HUES6 (cell line): Measurements from ENCODE around the gene FOXRED1.
"Not testable (repeated sequence)": the region's sequence is repeated elsewhere in the genome, so short reads cannot be mapped to it uniquely, and the experiment has no call there.

Experiments used
- H3K27ac ChIP-seq: 2 replicates; pipeline ENCODE4 v1.7.0; 2013; ENCODE audit warnings: low read depth, mild to moderate bottlenecking, low read length, inconsistent platforms
- H3K27me3 ChIP-seq: 2 replicates; pipeline ENCODE4 v1.6.1; 2013; ENCODE audit warnings: low read length; ENCODE audit not compliant: control insufficient read depth, insufficient read depth
- H3K36me3 ChIP-seq: 2 replicates; pipeline ENCODE4 v1.6.1; 2013; ENCODE audit warnings: low read length; ENCODE audit not compliant: control insufficient read depth, insufficient read depth
- H3K4me1 ChIP-seq: 2 replicates; pipeline ENCODE4 v1.6.1; 2013; ENCODE audit warnings: low read length; ENCODE audit not compliant: control insufficient read depth, insufficient read depth
- H3K4me3 ChIP-seq: 2 replicates; pipeline ENCODE4 v1.5.1; 2013; ENCODE audit warnings: low read depth, low read length
- H3K9ac ChIP-seq: one replicate; pipeline ENCODE4 v1.6.1; 2013; ENCODE audit warnings: mild to moderate bottlenecking, low read length
- H3K9me3 ChIP-seq: 2 replicates; pipeline ENCODE4 v1.6.1; 2013; ENCODE audit warnings: low read depth, low read length; ENCODE audit not compliant: control insufficient read depth, insufficient read depth

FOXRED1 gene

DNA sequence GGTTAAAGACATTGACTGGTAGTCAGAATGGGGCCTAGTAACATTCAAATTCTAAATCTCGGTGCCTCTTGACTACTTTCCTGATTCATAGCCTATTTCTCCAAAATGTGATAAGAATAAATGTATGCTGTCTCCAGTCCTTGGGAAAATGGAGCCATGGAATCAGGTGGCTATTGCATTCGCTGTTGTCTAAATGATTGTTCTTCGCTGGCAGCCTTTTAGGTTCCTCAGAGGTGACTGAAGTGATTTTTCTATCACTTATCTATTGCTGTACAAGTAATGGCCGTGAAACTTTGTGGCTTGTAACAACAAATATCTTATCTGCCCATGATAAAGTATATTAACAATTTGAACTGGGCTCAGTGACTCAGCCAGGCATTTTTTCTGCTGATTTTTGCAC lies 15.7 kb upstream of the FOXRED1 start:
- Histone ChIP-seq H3K4me1 (no peaks in the 10 kb centered on the region), H3K9me3 (no peaks in the 10 kb centered on the region), H3K27me3 (no peaks in the 10 kb centered on the region), H3K36me3 (peaks cover 73% of the 10 kb centered on the region), H3K9ac (no peak overlapping the region), H3K27ac (no peak overlapping the region), H3K4me3 (no peak overlapping the region)

DNA sequence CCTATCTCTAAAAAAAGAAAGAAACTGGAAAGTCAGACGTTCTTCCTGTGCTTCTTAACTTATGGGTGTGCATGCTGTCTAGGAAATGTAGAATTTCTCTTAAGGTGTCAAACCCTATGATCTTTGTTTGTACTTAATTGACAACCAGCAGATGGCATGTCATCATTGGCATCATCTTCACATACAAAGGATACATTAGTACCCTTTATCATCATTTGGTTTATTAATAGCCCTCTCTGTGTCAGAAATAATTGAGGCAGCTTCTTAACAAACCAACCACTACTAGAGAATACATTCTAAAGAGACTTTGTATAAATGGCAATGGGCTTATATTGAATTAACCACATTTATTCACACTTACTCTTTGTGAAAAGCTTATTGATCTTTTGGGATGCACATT lies 14.1 kb upstream of the FOXRED1 start:
- Histone ChIP-seq H3K4me1 (no peaks in the 10 kb centered on the region), H3K9me3 (no peaks in the 10 kb centered on the region), H3K27me3 (no peaks in the 10 kb centered on the region), H3K4me3 (no peak overlapping the region), H3K9ac (no peak overlapping the region), H3K36me3 (peaks cover 77% of the 10 kb centered on the region), H3K27ac (no peak overlapping the region)

DNA sequence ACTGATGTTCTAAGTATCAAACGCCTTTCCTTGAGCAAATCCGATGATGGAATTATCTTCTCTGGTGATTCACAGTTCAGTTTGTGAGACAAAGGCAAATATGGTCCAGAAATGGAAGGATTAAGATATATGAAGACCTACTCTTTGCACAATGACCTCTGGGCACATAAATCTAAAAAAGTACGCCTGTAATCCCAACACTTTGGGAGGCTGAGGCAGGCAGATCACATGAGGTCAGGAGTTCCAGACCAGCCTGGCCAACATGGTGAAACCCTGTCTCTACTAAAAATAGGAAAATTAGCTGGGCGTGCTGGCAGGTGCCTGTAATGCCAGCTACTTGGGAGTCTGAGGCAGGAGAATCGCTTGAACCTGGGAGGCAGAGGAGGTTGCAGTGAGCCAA lies 13.4 kb upstream of the FOXRED1 start:
- H3K4me3 ChIP-seq, H3K27me3 ChIP-seq, H3K27ac ChIP-seq, H3K9me3 ChIP-seq, H3K9ac ChIP-seq, H3K4me1 ChIP-seq: not testable (repeated sequence)
- H3K36me3 ChIP-seq, result peaks cover 78% of the 10 kb centered on the region

DNA sequence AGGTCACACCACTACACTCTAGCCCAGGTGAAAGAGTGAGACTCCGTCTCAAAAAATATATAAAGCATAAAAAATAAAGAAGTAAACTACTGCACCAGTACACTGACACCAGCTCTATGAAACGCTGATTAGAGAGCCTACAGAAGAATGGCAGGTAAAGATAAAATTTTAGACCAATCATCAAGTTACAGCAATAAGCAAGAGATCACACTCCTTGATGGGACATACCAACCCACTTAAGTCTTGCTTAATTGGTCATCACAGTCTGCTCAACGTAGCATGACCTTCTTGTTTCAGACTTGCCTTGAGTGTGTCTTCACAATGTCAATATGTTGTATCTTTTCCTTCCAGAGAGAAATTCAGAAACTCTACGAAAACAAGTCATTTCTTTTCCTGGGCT lies 12.7 kb upstream of the FOXRED1 start:
- Histone ChIP-seq H3K27ac (no peak overlapping the region), H3K27me3 (no peaks in the 10 kb centered on the region), H3K9me3 (no peaks in the 10 kb centered on the region), H3K36me3 (peaks cover 76% of the 10 kb centered on the region), H3K4me3 (no peak overlapping the region), H3K9ac (no peak overlapping the region), H3K4me1 (no peaks in the 10 kb centered on the region)

DNA sequence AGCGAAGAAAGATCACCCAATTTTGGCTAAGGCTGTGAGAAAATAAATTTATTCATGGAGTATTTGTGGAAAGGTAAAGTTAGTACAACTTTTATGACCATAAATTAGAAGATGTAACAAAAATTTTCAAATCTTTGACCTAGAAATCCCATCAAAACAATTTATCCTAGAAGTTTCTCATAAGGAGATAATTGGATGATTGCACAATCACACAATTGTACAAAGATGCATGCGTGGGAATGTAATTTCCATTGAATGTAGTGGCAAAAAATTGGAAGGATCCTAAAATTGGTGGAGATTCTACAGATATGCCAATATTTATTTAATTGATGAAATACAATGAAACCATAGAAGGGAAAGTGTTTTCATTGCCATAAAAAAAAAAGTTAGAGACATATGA lies 11.8 kb upstream of the FOXRED1 start:
- H3K36me3 ChIP-seq, result peaks cover 82% of the 10 kb centered on the region
- no peak overlapping the region for H3K27ac ChIP-seq
- H3K27me3 ChIP-seq, result no peaks in the 10 kb centered on the region
- H3K4me1 ChIP-seq, result no peaks in the 10 kb centered on the region
- no peak overlapping the region for H3K9ac ChIP-seq
- no peak overlapping the region for H3K4me3 ChIP-seq
- no peaks in the 10 kb centered on the region for H3K9me3 ChIP-seq

DNA sequence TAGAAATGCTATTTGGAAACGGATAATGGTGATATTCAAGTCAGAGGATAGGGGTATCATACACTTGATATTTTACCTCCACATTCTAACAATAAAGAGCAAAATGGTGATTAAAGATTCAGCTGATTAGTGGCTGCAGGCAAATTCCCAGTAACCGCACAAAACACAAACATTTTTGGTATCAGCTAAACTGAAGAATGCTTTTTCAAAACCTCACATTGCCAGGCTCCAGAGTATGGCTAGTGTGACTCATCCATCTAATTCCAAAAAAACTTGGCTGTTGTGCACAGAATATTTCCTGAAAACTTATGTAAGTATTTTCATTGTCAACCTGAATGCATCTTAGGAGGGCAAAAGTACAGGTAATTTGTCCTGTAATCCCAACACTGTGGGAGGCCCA lies 11.2 kb upstream of the FOXRED1 start:
- Histone ChIP-seq H3K27ac (no peak overlapping the region), H3K9ac (no peak overlapping the region), H3K27me3 (no peaks in the 10 kb centered on the region), H3K4me1 (no peaks in the 10 kb centered on the region), H3K9me3 (no peaks in the 10 kb centered on the region), H3K36me3 (peaks cover 82% of the 10 kb centered on the region), H3K4me3 (no peak overlapping the region)

DNA sequence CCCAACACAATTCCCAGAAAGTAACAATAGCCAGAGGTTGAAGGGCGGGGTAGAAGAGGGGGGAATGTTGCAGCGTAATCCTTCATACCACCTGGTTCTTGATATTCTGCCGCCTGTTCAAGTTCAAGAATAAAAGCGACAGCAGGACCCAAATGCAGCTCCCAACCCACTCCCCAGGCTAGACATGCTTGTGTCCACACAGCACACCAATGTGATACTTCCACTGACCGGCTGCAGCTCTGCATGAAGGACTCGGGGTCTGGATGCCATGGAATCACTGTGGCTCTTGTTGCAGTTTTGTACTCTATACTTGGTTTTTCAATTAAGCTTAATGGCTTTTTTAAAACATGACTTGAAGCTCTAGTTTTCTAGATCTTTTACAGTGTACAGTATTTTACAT lies 6.7 kb upstream of the FOXRED1 start:
- Histone ChIP-seq H3K4me1 (no peaks in the 10 kb centered on the region), H3K9ac (no peak overlapping the region), H3K36me3 (peaks cover 88% of the 10 kb centered on the region), H3K27ac (no peak overlapping the region), H3K9me3 (no peaks in the 10 kb centered on the region), H3K27me3 (no peaks in the 10 kb centered on the region), H3K4me3 (no peak overlapping the region)

DNA sequence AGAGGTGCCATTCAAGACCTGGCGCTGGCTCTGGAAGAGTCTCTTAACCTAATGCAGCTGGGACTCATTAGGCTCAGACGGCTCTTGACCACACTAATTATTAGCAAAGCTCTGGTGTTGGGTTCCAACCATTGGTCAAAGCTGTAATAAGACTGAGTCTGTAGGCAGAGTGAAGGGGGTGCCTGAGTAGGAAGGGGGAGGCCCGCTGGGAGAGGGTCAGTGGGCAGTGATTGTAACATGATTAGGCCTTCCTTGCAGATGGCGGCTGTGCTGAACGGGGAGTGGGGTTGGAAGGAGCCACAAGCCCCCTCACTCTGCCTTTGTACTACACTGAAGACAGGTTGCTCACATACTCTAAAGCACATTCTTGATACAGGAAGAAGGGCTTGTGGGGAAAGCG lies 5.5 kb upstream of the FOXRED1 start:
- H3K36me3 ChIP-seq, result peaks cover 82% of the 10 kb centered on the region
- H3K4me3 ChIP-seq, result no peak overlapping the region
- no peaks in the 10 kb centered on the region for H3K9me3 ChIP-seq
- no peak overlapping the region for H3K9ac ChIP-seq
- no peaks in the 10 kb centered on the region for H3K27me3 ChIP-seq
- no peaks in the 10 kb centered on the region for H3K4me1 ChIP-seq
- no peak overlapping the region for H3K27ac ChIP-seq

DNA sequence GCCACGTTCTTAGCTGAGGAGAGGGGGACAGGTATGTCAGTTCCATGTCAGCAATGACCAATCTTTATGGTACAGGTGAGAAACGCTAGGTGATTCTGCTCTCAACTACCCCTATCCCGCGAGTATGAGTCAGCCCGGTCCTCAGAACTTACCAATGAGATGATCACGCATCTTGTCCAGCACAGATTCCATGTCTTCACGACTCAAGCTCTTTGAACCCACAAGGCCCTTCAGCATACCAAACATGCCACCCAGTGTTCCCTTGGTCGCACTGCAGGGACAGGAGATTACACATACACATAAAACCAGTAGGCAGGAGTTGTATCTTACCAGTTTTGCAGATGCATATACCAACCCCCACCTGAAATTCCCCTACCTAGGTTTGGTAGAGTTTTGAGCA lies 3.1 kb upstream of the FOXRED1 start:
- Histone ChIP-seq H3K36me3 (peaks cover 71% of the 10 kb centered on the region), H3K9ac (no peak overlapping the region), H3K27me3 (no peaks in the 10 kb centered on the region), H3K27ac (no peak overlapping the region), H3K9me3 (no peaks in the 10 kb centered on the region), H3K4me1 (no peaks in the 10 kb centered on the region; the same call in 1 of the 2 replicates), H3K4me3 (no peak overlapping the region)

DNA sequence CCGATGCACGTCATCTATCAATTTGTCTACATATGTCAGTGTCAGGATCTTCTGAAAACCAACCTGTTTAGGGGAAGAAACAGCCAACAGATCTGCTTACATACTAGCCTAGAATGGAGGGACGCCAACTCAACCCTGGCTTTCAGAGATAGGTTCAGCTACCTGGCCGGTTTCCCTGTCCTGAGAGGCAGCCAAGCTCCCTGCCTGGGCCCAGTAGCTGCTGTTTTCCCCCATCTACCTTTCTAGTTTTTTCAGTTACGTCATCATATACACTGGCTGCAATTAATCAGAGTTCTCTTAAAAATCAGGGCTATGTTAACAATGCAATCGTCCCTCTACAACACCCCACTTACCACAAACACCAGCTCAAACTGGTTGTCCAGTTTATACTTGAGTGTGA lies 1.3 kb upstream of the FOXRED1 start:
- Histone ChIP-seq H3K9ac (peak overlapping the region; percentile 94), H3K36me3 (peaks cover 65% of the 10 kb centered on the region), H3K4me3 (peak overlapping the region; percentile 83), H3K27ac (peak overlapping the region; percentile 63; the same call in 1 of the 2 replicates), H3K27me3 (no peaks in the 10 kb centered on the region), H3K9me3 (no peaks in the 10 kb centered on the region), H3K4me1 (no peaks in the 10 kb centered on the region; the same call in 1 of the 2 replicates)

DNA sequence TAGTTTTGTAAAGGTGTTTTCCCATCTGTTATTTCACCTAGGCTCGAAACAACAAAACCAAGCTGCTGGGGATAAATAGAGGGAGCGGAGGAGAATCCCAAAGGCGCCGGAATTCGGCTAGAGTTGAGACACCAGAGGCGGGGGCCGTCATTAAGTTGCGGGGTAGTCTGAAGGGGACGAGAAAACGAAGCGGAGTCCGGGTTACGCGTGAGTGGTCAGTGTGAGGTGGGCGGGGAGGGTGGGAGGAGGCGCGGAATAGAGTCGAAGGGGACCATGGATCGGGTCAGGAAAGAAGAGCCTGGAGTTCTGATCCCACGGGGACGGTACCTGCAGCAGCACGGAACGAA lies 620 bp upstream of the FOXRED1 start:
- peaks cover 65% of the 10 kb centered on the region for H3K36me3 ChIP-seq
- no peaks in the 10 kb centered on the region; the same call in 1 of the 2 replicates for H3K4me1 ChIP-seq
- H3K9me3 ChIP-seq, result no peaks in the 10 kb centered on the region
- H3K4me3 ChIP-seq, result peak overlapping the region; percentile 83
- peak overlapping the region; percentile 94 for H3K9ac ChIP-seq
- H3K27me3 ChIP-seq, result no peaks in the 10 kb centered on the region
- peak overlapping the region; percentile 63 for H3K27ac ChIP-seq

DNA sequence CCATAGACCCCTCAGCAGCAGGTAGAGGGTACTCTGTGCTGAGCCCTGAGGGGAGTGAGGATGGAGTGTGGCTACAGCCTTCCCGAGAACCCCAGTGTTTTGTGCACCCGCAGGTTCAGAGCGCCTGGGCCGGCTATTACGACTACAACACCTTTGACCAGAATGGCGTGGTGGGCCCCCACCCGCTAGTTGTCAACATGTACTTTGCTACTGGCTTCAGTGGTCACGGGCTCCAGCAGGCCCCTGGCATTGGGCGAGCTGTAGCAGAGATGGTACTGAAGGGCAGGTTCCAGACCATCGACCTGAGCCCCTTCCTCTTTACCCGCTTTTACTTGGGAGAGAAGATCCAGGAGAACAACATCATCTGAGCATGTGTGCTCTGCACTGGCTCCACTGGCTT lies 8.4 kb downstream of the FOXRED1 start:
- H3K36me3 ChIP-seq, result peaks cover 67% of the 10 kb centered on the region
- H3K4me1 ChIP-seq, result peaks cover 5% of the 10 kb centered on the region
- no peak overlapping the region for H3K4me3 ChIP-seq
- no peak overlapping the region for H3K9ac ChIP-seq
- no peak overlapping the region for H3K27ac ChIP-seq
- H3K27me3 ChIP-seq, result peaks cover 6% of the 10 kb centered on the region
- H3K9me3 ChIP-seq, result no peaks in the 10 kb centered on the region
